HG03469 (cell line): Measurements from ENCODE around the gene PSTPIP1.

Experiments used
- ATAC-seq: cut with Tn5 transposase; IDR thresholded peaks from one replicate; pipeline ENCODE4 v1.9.1; 2021; ENCODE audit warnings: mild to moderate bottlenecking, moderate library complexity, moderate number of reproducible peaks; ENCODE audit not compliant: unreplicated experiment

The PSTPIP1 gene

GRCh38 chr15:77017761-77018720 lies 23.1 kb downstream of the PSTPIP1 start:
- no peak for ATAC-seq

GRCh38 chr15:77018796-77019505 lies 24.0 kb downstream of the PSTPIP1 start:
- no peak for ATAC-seq

GRCh38 chr15:77019521-77020331 lies 24.8 kb downstream of the PSTPIP1 start:
- no peak for ATAC-seq

GRCh38 chr15:77020348-77021087 lies 25.6 kb downstream of the PSTPIP1 start:
- ATAC-seq: no peak

- no peak for ATAC-seq
These were observed 26.2 kb downstream of the PSTPIP1 start for GRCh38 chr15:77021088-77021481.

GRCh38 chr15:77021803-77022381 lies 27.0 kb downstream of the PSTPIP1 start:
- ATAC-seq: no peak

- ATAC-seq: no peak
These were observed 28.0 kb downstream of the PSTPIP1 start for GRCh38 chr15:77022646-77023575.

- ATAC-seq: no peak
These were observed 28.8 kb downstream of the PSTPIP1 start for GRCh38 chr15:77023576-77024272.

- no peak for ATAC-seq
These were observed 29.6 kb downstream of the PSTPIP1 start for GRCh38 chr15:77024273-77025082.

- no peak for ATAC-seq
These were observed 30.4 kb downstream of the PSTPIP1 start for GRCh38 chr15:77025083-77025901.

GRCh38 chr15:77025941-77026411 lies 31.1 kb downstream of the PSTPIP1 start:
- ATAC-seq: no peak

GRCh38 chr15:77026501-77027110 lies 31.7 kb downstream of the PSTPIP1 start:
- ATAC-seq: no peak

GRCh38 chr15:77027111-77027696 lies 32.3 kb downstream of the PSTPIP1 start:
- ATAC-seq: no peak

- ATAC-seq: no peak
These were observed 32.9 kb downstream of the PSTPIP1 start for GRCh38 chr15:77027697-77028450.
